Amygdala (tissue), 56 donors: ENCODE measurements around the gene PIK3C3.

Experiments
- DNase-seq, 56 donors: peaks; one replicate each; lab custom pipeline; 2025; lab: John Stamatoyannopoulos, UW

PIK3C3 gene

GRCh38 chr18:42112657-42113420 is 157.8 kb downstream of the PIK3C3 start:
- no peak for DNase-seq

GRCh38 chr18:42113529-42114191 is 158.6 kb downstream of the PIK3C3 start:
- no peak for DNase-seq

- peak in 49 of 56 donors; percentile 2 to 89 (median 41) for DNase-seq
These were observed 159.4 kb downstream of the PIK3C3 start for GRCh38 chr18:42114310-42114943.

GRCh38 chr18:42126586-42126985 is 171.6 kb downstream of the PIK3C3 start:
- DNase-seq, result no peak

GRCh38 chr18:42131066-42131929 is 176.3 kb downstream of the PIK3C3 start:
- DNase-seq, result no peak

GRCh38 chr18:42131930-42132244 is 176.9 kb downstream of the PIK3C3 start:
- no peak for DNase-seq
